ENCODE data around the gene SAC3D1. TPM values are rescaled to one million over a fixed set of nuclear protein-coding genes. Genes with fewer than 3 reads are reported as not detected.

Gene SAC3D1
- total and polyA plus RNA-seq, 2 of the 8 experiments (the other 6 are each of a cell fraction or from before 2014, with no cell fraction given), result 19.4 to 25.8 TPM

GRCh38 chr11:65034423-65034822 is 6.6 kb upstream of the SAC3D1 start:
- Histone ChIP-seq H3K23me2 (ENCODE audit: low read depth, low read length) (no peaks in the 10 kb centered on the region), H3K27ac (ENCODE audit: low read depth, low read length) (no peak overlapping the region), H2BK120ac (replicated peaks; ENCODE audit: low read depth, low read length) (no peak overlapping the region), H3K18ac (ENCODE audit: extremely low read depth, low read length) (no peak overlapping the region), H3K4me2 (ENCODE audit: insufficient read depth in 1 of 2, low read depth in 2 of 2, low read length in 2 of 2) (no peak overlapping the region), H3K27me3 (replicated peaks in 1 of 4; ENCODE audit: control insufficient read depth in 3 of 4, extremely low read depth in 1 of 4, insufficient read depth in 3 of 4, low read length in 3 of 4) (no peaks in the 10 kb centered on the region), H3K4ac (replicated peaks; ENCODE audit: insufficient read length, low read depth, low read length) (no peak overlapping the region), H4K8ac (ENCODE audit: extremely low read depth, insufficient read depth, low read length) (no peak overlapping the region), H2AK5ac (ENCODE audit: low read depth, low read length) (no peak overlapping the region), H4K91ac (replicated peaks; ENCODE audit: insufficient read length, low read length) (no peak overlapping the region), H4K5ac (ENCODE audit: insufficient read length, low read depth, low read length) (no peak overlapping the region), H3K79me2 (ENCODE audit: control insufficient read depth in 1 of 2, insufficient read depth in 2 of 2, low read length in 2 of 2) (no peaks in the 10 kb centered on the region), H3K36me3 (ENCODE audit: control insufficient read depth in 2 of 4, insufficient read depth in 4 of 4, low read length in 3 of 4) (no peaks in the 10 kb centered on the region; a peak in 2 of 8 replicates), H3K23ac (ENCODE audit: insufficient read length) (no peak overlapping the region), H4K20me1 (replicated peaks in 1 of 2; ENCODE audit: control insufficient read depth in 1 of 2, insufficient read depth in 2 of 2, low read length in 2 of 2) (no peaks in the 10 kb centered on the region), H3K79me1 (ENCODE audit: low read depth, low read length) (no peaks in the 10 kb centered on the region), H2BK5ac (ENCODE audit: low read depth, low read length) (no peak overlapping the region), H2AFZ (ENCODE audit: low read length) (no peak overlapping the region), H3K4me3 (ENCODE audit: extremely low read depth in 1 of 4, insufficient read depth in 2 of 4, low read depth in 3 of 4, low read length in 4 of 4) (no peak overlapping the region), H3K9ac (replicated peaks in 1 of 4; ENCODE audit: extremely low read depth in 1 of 4, low read depth in 3 of 4, low read length in 3 of 4) (no peak overlapping the region), H3K56ac (replicated peaks; ENCODE audit: insufficient read length, low read depth, low read length) (no peak overlapping the region), H3K14ac (ENCODE audit: insufficient read length) (no peak overlapping the region), H3K4me1 (replicated peaks in 1 of 4; ENCODE audit: control insufficient read depth in 3 of 4, insufficient read depth in 4 of 4, low read length in 3 of 4) (no peaks in the 10 kb centered on the region), H2BK15ac (ENCODE audit: low read length) (no peak overlapping the region), H2BK20ac (ENCODE audit: low read length) (no peak overlapping the region), H3K9me3 (ENCODE audit: insufficient read depth in 2 of 2, low read depth in 1 of 2, low read length in 1 of 2) (no peaks in the 10 kb centered on the region), H2BK12ac (ENCODE audit: low read depth, low read length) (no peak overlapping the region)
- FAIRE-seq (no peak), DNase-seq (ENCODE audit: low read depth in 1 of 2, low spot score in 2 of 2) (no peak)
- ChIA-PET POLR2A (ENCODE audit: partially characterized antibody) (no interaction called here), CTCF (ENCODE audit: partially characterized antibody) (interaction anchor here (1.2 to 3.1 kb wide), 3 partner anchors 21 to 44 kb away, joined by 4 to 12 read pairs (median 4); partner anchors contain the start of gene ARL2)
- WGBS, 2 experiments (ENCODE audit: extremely low coverage in 1 of 2, insufficient coverage in 1 of 2, insufficient read length in 1 of 2, insufficient replicate concordance in 2 of 2, low coverage in 1 of 2, low lambda C conversion rate in 2 of 2, missing lambda C conversion rate in 1 of 2), result 84% methylated on average over 2 of the region's 2 CpGs; no CpG with 5 or more reads in 1 of the 2 experiments
- TF ChIP-seq EZH2 (IDR thresholded peaks at IDR 0.05; ENCODE audit: low read depth, low read length, severe bottlenecking) (no peak), CBX5 (IDR thresholded peaks at IDR 0.05; ENCODE audit: low read depth, low read length) (no peak), PHF8 (conservative IDR thresholded peaks at IDR 0.05; ENCODE audit: low read depth, low read length) (no peak), ATF3 (IDR thresholded peaks at IDR 0.05; ENCODE audit: insufficient read depth, low read depth, low read length) (no peak), SAP30 (IDR thresholded peaks at IDR 0.05; ENCODE audit: insufficient read depth, insufficient replicate concordance, low read length) (no peak), HDAC6 (IDR thresholded peaks at IDR 0.05; ENCODE audit: low read depth, low read length) (no peak), CTCF (IDR thresholded peaks at IDR 0.05; ENCODE audit: control extremely low read depth in 1 of 3, insufficient read depth in 1 of 3, low read depth in 1 of 3, low read length in 3 of 3) (no peak), SP1 (IDR thresholded peaks at IDR 0.05; ENCODE audit: low read depth, low read length) (no peak), POU5F1 (IDR thresholded peaks at IDR 0.05; ENCODE audit: low read depth, low read length) (no peak), SP2 (IDR thresholded peaks at IDR 0.05; ENCODE audit: low read length) (no peak), CHD1 (IDR thresholded peaks at IDR 0.05; ENCODE audit: low read depth, low read length) (no peak)
